Uterus (tissue), 2 donors: ENCODE results near the gene CLASP2.

Experiments
- POLR2A ChIP-seq, 2 donors: fragments of 450-650 bp; IDR thresholded peaks; one replicate each; pipeline ENCODE4 v1.6.1; 2016; ENCODE audit warnings: antibody characterized with exemption in 2 of 2, mild to moderate bottlenecking in 1 of 2, moderate library complexity in 1 of 2
- TF ChIP-seq, protein P1 (sequence below), 4 experiments: fragments of 200-600 bp in 2 of 4; fragments of 450-650 bp in 2 of 4; sonication (generic) in 2 of 4; IDR thresholded peaks; one replicate each; pipeline ENCODE4 v1.5.1; 2016 to 2019; ENCODE audit warnings: antibody characterized with exemption in 4 of 4, mild to moderate bottlenecking in 2 of 4, moderate library complexity in 1 of 4

DNA sequence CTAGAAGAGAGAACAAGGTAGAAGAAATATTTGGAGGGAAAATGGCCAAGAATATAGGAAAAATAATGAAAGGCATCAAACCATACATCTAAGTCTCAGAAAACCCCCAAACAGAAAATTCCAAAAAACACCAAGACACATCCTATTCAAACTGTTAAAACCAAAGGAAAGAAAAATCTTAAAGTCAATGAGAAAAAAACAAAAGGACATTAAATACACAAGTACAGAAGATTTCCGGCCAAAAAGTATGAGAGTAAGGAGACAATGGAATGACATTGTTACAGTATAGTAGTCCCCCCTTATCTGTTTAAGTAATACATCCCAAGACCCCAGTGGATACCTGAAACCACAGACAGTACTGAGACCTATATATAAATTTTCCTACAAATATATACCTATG is 18.8 kb downstream of the CLASP2 start:
- TF ChIP-seq, protein P1, sequence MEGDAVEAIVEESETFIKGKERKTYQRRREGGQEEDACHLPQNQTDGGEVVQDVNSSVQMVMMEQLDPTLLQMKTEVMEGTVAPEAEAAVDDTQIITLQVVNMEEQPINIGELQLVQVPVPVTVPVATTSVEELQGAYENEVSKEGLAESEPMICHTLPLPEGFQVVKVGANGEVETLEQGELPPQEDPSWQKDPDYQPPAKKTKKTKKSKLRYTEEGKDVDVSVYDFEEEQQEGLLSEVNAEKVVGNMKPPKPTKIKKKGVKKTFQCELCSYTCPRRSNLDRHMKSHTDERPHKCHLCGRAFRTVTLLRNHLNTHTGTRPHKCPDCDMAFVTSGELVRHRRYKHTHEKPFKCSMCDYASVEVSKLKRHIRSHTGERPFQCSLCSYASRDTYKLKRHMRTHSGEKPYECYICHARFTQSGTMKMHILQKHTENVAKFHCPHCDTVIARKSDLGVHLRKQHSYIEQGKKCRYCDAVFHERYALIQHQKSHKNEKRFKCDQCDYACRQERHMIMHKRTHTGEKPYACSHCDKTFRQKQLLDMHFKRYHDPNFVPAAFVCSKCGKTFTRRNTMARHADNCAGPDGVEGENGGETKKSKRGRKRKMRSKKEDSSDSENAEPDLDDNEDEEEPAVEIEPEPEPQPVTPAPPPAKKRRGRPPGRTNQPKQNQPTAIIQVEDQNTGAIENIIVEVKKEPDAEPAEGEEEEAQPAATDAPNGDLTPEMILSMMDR (IDR thresholded peaks at IDR 0.05): no peak
- TF ChIP-seq POLR2A (IDR thresholded peaks at IDR 0.05): no peak
